ENCODE data around the gene PLCXD3.

The PLCXD3 gene

GRCh38 chr5:41412496-41412895 lies 97.9 kb downstream of the PLCXD3 start:
- no peak for DNase-seq

DNA sequence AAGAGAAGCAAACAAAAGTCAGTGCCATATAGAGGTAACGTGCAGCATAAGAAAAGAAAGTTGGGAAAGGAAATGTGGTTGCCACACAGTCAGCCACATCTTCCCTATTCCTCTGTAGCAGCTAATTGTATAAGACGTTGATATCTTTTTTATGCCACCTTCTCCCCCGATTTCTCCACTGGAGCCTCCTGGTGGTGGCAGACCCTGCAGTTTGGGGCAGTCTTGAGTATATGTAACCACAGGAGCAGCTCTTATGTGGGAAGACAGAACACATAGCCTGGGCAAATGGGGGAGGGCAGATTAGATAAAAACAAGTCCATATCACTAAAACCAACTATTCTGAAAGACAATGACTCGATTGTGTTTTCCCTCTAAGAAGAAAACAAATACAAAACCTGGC lies 99.7 kb downstream of the PLCXD3 start:
- DNase-seq = no peak

DNA sequence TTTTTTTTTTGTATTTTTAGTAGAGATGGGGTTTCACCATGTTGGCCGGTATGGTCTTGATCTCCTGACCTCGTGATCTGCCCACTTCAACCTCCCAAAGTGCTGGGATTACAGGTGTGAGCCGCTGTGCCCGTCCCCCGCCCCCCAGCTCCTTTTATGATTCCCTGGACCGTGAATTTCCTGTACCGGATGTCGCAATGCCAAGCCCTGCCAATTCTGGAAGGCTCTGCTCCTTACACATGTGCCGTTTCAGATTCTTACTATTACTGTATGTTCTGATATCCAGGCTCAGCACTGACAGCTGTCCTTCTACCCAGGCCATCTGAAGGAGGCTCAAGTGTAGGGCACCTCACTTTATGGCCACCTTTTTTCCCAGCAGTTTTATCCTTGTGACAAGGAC lies 100.1 kb downstream of the PLCXD3 start:
- DNase-seq = no peak

- DNase-seq = no peak
Observed at GRCh38 chr5:41408676-41409443, 101.5 kb downstream of the PLCXD3 start.

GRCh38 chr5:41406936-41407335 lies 103.5 kb downstream of the PLCXD3 start:
- no peak for DNase-seq

DNA sequence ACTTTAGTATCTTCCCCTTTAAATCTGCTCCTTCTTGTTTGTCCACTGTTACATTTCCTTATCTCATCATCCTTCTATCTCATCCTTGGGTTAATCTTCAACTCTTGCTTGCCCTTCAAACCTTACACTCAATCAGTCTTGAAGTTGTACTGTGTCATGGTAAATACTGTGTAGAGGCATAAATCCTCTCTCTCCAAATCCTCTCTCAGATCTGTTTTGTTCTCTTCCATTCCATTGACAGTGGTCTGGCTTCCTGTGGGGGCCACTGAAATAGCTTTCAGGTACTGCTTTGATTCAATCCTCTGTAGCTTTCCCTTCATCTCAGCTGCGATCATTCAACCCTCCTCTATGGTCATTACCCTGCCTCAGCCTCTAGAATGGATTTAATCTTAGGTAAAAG lies 104.0 kb downstream of the PLCXD3 start:
- no peak for DNase-seq

- no peak for DNase-seq
Observed at GRCh38 chr5:41404757-41405156, 105.6 kb downstream of the PLCXD3 start.

DNA sequence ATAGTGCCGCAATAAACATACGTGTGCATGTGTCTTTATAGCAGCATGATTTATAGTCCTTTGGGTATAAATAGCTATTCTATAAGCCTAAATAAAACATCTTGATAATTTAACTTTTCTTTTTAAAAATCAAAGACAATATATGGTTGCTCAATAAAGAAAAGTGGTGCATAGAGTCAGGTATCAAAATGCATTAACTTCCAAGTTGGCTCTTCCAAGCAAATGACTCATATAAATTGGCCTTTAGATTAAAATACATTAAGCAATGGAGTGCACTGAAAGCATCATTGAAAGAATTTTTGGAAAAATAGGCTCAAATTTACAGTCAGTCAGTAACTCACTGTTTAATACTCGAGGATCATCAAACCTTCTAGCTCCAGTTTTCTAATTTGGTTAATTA lies 106.6 kb downstream of the PLCXD3 start:
- no peak for DNase-seq

- no peak for DNase-seq
Observed at GRCh38 chr5:41402845-41403244, 107.6 kb downstream of the PLCXD3 start.

GRCh38 chr5:41399839-41400238 lies 110.6 kb downstream of the PLCXD3 start:
- DNase-seq = no peak

- no peak for DNase-seq
Observed at GRCh38 chr5:41392016-41392415, 118.4 kb downstream of the PLCXD3 start.

GRCh38 chr5:41374631-41375030 lies 135.8 kb downstream of the PLCXD3 start:
- DNase-seq = no peak

DNA sequence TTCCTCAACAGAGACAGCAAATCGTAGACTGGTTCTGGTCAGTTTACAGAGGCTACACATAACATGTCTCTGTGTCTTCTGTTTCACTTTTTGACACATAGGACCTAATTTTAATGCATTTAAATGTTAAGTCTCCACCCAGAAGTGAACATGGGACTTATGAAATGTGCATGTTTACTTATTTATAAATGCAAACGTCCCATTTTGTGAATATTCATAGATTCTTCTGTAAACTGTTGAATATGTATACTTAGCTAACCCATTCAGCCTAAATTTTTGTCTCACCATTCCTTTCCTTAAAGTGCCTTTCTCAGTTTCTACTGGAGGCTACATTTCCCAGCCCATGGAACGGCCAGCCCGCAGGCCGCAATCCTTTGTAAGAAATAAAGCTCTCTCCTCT lies 137.2 kb downstream of the PLCXD3 start:
- no peak for DNase-seq

GRCh38 chr5:41371738-41372137 lies 138.7 kb downstream of the PLCXD3 start:
- DNase-seq = no peak

DNA sequence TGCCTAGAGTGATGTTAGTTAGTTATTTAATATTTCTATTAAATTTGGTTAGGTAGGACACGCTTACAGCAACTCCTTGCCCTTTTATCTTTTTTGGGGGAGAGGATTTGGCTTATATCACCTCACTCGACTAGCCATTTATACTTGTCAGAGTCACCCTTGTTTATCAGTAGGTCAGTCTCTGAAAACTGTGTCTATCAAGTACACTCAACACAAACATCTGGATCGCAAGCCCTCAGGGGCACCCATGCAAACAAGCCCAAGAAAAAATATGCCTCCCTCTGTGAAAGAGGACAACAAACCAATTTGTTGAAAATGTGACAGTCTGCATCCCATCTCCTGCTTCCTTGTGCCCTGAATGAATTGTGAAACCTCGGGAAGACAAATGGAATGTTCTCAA lies 139.9 kb downstream of the PLCXD3 start:
- DNase-seq = no peak

GRCh38 chr5:41369799-41370198 lies 140.6 kb downstream of the PLCXD3 start:
- no peak for DNase-seq

- no peak for DNase-seq
Observed at GRCh38 chr5:41368158-41368557, 142.2 kb downstream of the PLCXD3 start.

- DNase-seq = no peak
Observed at GRCh38 chr5:41365369-41365768, 145.0 kb downstream of the PLCXD3 start.

- DNase-seq = no peak
Observed at GRCh38 chr5:41364346-41364745, 146.1 kb downstream of the PLCXD3 start.

DNA sequence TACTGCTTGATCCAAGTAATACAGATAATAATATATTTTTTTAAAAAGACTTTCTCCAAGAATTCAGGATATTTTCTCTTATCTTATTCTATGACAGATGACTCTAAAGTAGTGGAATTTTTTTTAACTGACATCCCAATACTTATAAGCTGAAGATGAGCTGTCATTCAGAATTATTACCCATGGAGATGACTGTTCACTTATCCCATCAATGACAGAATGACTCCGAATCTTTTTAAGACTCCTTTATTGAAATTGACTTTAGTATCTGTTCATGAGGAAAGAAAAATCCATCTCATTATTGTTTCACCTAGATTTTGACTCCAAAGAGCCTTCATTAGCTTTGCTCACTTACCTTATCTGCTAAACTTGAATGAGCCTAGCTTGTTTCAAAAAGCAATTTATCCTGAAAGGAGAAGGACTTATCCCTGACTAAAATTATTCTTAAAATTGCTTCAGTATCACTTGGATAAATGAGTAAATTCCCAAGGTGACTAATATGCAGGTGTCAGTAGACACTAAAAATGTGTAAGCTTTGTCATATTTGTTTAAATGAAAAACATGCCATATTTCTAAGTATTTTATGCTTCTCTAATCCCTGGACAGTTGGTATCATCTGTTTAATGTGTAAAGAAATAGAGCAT lies 146.9 kb downstream of the PLCXD3 start:
- DNase-seq = no peak

- no peak for DNase-seq
Observed at GRCh38 chr5:41356786-41357185, 153.6 kb downstream of the PLCXD3 start.

GRCh38 chr5:41349846-41350245 lies 160.6 kb downstream of the PLCXD3 start:
- no peak for DNase-seq

DNA sequence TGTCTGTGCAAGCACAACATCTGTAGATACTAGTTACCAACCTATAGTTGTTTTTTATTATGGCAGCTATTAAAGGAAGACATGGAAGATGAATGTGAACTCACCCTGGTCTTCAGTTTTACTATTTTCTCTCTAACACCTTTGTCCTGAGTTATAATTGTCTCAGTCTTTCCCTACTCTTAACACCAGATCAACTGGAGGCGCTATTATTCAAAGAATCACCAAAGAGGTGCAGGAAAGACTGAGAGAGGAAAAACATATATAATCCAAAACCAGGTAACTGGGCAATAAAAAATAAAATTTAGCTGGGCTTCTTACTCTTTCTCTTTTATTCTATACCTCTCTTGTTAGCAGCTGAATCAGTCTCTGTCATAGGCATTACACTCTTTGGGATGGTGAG lies 162.8 kb downstream of the PLCXD3 start:
- no peak for DNase-seq

- DNase-seq = no peak
Observed at GRCh38 chr5:41346609-41347008, 163.8 kb downstream of the PLCXD3 start.

GRCh38 chr5:41345295-41345694 lies 165.1 kb downstream of the PLCXD3 start:
- DNase-seq = no peak

Measured in activated CD8-positive, alpha-beta memory T cell treated with anti-CD3 and anti-CD28 coated beads, Interleukin-2, amount 50 U/mL, for 48 hours (primary cell).